Left ventricle myocardium inferior (tissue), 1 donor: ENCODE data around the gene SURF1. TPM values are rescaled to one million over a fixed set of nuclear protein-coding genes. Genes with fewer than 3 reads are reported as not detected.
"Not testable (repeated sequence)": the region's sequence is repeated elsewhere in the genome, so short reads cannot be mapped to it uniquely, and the experiment has no call there.

Experiments
- DNase-seq: peaks from one replicate; pipeline ENCODE4 v3.0.0-alpha.2; 2020
- H3K27ac ChIP-seq: fragments of 200-600 bp; replicated peaks from 2 replicates; pipeline ENCODE4 v1.8.0; 2021
- H3K27me3 ChIP-seq: fragments of 200-600 bp; 2 replicates; pipeline ENCODE4 v1.8.0; 2021; ENCODE audit warnings: low read depth
- H3K36me3 ChIP-seq: fragments of 200-600 bp; 2 replicates; pipeline ENCODE4 v1.8.0; 2021
- H3K4me1 ChIP-seq: fragments of 200-600 bp; 2 replicates; pipeline ENCODE4 v1.8.0; 2021
- H3K4me3 ChIP-seq: fragments of 200-600 bp; 2 replicates; pipeline ENCODE4 v1.8.0; 2021; ENCODE audit warnings: mild to moderate bottlenecking, moderate library complexity
- H3K9me3 ChIP-seq: fragments of 200-600 bp; replicated peaks from 2 replicates; pipeline ENCODE4 v1.8.0; 2021
- CTCF ChIP-seq: fragments of 200-600 bp; IDR thresholded peaks from 2 replicates; pipeline ENCODE4 v1.8.0; 2021; ENCODE audit warnings: antibody characterized with exemption, mild to moderate bottlenecking, borderline replicate concordance
- intact Hi-C: fragments of 100-400 bp; cut with micrococcal nuclease; formaldehyde crosslinking; loops from one replicate; pipeline ENCODE4 v1.11.0; 2022
- total RNA-seq: library from RNA; stranded (reverse); fragmentation: NEBNext Ultra II Directional; extraction: Animal tissue kit (Norgen Biotek cat#: 25700); gene quantifications from one replicate; pipeline ENCODE4 v1.2.1, GENCODE V29; 2021
- donor health status: DM: no; HTN: yes; CAD: no; lungs with severe emphysema.

The SURF1 gene
- total RNA-seq, 1 donor from 2014 or later, result 60.7 TPM

GRCh38 chr9:133396952-133397351 is 40.7 kb upstream of the SURF1 start:
- DNase-seq, result no peak

GRCh38 chr9:133394687-133395271 is 38.5 kb upstream of the SURF1 start:
- Histone ChIP-seq H3K27ac (no peak overlapping the region), H3K9me3 (no peaks in the 10 kb centered on the region), H3K27me3 (peaks cover 49% of the 10 kb centered on the region), H3K4me3 (no peak overlapping the region), H3K36me3 (no peaks in the 10 kb centered on the region), H3K4me1 (no peaks in the 10 kb centered on the region)
- no peak for DNase-seq
- TF ChIP-seq CTCF, result no peak
- intact Hi-C loops, result no loop called here

More at GRCh38 chr9:133396952-133397351, 40.7 kb upstream of the SURF1 start:
- Histone ChIP-seq H3K27me3 (peaks cover 37% of the 10 kb centered on the region), H3K9me3 (no peaks in the 10 kb centered on the region), H3K4me1 (no peaks in the 10 kb centered on the region), H3K4me3 (no peak overlapping the region), H3K27ac (no peak overlapping the region), H3K36me3 (peaks cover 4% of the 10 kb centered on the region)
- intact Hi-C loops, result no loop called here
- no peak for TF ChIP-seq CTCF

GRCh38 chr9:133393399-133393798 is 37.1 kb upstream of the SURF1 start:
- peaks cover 55% of the 10 kb centered on the region for H3K27me3 ChIP-seq
- TF ChIP-seq CTCF, result no peak
- no peak overlapping the region for H3K4me3 ChIP-seq
- DNase-seq, result no peak
- no peak overlapping the region for H3K27ac ChIP-seq
- no peaks in the 10 kb centered on the region for H3K4me1 ChIP-seq
- intact Hi-C loops, result no loop called here
- H3K36me3 ChIP-seq, result no peaks in the 10 kb centered on the region
- no peaks in the 10 kb centered on the region for H3K9me3 ChIP-seq

- H3K27me3 ChIP-seq, result peaks cover 55% of the 10 kb centered on the region
- H3K9me3 ChIP-seq, DNase-seq, H3K36me3 ChIP-seq, H3K27ac ChIP-seq, H3K4me3 ChIP-seq, H3K4me1 ChIP-seq, intact Hi-C loops: not testable (repeated sequence)
Observed at GRCh38 chr9:133392308-133392707, 36.0 kb upstream of the SURF1 start.

- H3K27ac ChIP-seq, H3K4me1 ChIP-seq, H3K9me3 ChIP-seq, H3K36me3 ChIP-seq, DNase-seq, intact Hi-C loops, H3K4me3 ChIP-seq: not testable (repeated sequence)
- peaks cover 55% of the 10 kb centered on the region for H3K27me3 ChIP-seq
Observed at GRCh38 chr9:133391449-133391848, 35.2 kb upstream of the SURF1 start.

GRCh38 chr9:133390713-133391112 is 34.4 kb upstream of the SURF1 start:
- no peaks in the 10 kb centered on the region for H3K36me3 ChIP-seq
- no peak overlapping the region for H3K4me3 ChIP-seq
- no peak overlapping the region for H3K27ac ChIP-seq
- no peaks in the 10 kb centered on the region for H3K4me1 ChIP-seq
- H3K9me3 ChIP-seq, result no peaks in the 10 kb centered on the region
- intact Hi-C loops, result no loop called here
- TF ChIP-seq CTCF, result no peak
- DNase-seq, result no peak
- peaks cover 50% of the 10 kb centered on the region for H3K27me3 ChIP-seq
